OCI-LY3 (cell line): ENCODE data around the gene NAB2.

Experiments
- EZH2phosphoT487 ChIP-seq: fragments of 200-600 bp; shearing (Covaris generic); IDR thresholded peaks from 2 replicates; pipeline ENCODE4 v1.6.1; 2018; ENCODE audit warnings: antibody characterized with exemption, mixed run types, low read depth
- TF ChIP-seq, protein P1 (sequence below): fragments of 200-600, 300-600 bp; sonication (generic); IDR thresholded peaks from 2 replicates; pipeline ENCODE4 v1.5.1; 2014; ENCODE audit warnings: antibody characterized with exemption, low read length, low read depth

DNA sequence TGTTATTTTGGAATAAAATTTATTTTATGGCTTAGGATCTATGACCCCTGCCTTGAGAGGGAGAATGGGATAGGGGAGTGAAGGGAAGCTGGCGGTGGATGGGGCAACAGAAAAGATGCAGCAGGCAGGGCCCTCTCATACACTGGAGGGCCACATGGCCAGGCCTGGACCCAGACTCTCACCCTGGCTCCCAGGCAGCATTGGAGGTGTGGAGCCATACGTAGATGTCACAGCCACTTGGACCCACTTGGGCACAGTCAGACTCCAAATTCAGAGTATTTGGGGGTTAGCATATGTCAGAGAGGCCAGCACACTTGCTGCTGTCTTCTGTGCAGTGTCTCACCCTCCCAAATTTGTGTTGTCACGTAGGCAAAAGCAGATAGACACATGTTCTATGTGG lies 6.5 kb downstream of the NAB2 start:
- TF ChIP-seq, protein P1, sequence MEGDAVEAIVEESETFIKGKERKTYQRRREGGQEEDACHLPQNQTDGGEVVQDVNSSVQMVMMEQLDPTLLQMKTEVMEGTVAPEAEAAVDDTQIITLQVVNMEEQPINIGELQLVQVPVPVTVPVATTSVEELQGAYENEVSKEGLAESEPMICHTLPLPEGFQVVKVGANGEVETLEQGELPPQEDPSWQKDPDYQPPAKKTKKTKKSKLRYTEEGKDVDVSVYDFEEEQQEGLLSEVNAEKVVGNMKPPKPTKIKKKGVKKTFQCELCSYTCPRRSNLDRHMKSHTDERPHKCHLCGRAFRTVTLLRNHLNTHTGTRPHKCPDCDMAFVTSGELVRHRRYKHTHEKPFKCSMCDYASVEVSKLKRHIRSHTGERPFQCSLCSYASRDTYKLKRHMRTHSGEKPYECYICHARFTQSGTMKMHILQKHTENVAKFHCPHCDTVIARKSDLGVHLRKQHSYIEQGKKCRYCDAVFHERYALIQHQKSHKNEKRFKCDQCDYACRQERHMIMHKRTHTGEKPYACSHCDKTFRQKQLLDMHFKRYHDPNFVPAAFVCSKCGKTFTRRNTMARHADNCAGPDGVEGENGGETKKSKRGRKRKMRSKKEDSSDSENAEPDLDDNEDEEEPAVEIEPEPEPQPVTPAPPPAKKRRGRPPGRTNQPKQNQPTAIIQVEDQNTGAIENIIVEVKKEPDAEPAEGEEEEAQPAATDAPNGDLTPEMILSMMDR = no peak
- TF ChIP-seq EZH2phosphoT487 = no peak
